Nephron progenitor cell (in vitro differentiated cells): ENCODE measurements around the gene MBD2.
A peak's percentile ranks its signal among the peaks of the same experiment; 100 is the strongest.

Source experiments
- DNase-seq: peaks from one replicate; pipeline ENCODE4 v3.0.0; 2021
- H3K27ac Mint-ChIP-seq: 2 replicates; pipeline ENCODE4 v1.8.0; 2021; ENCODE audit warnings: mild to moderate bottlenecking, moderate library complexity, mixed read lengths
- H3K27me3 Mint-ChIP-seq: 2 replicates; pipeline ENCODE4 v1.8.0; 2021; ENCODE audit warnings: mild to moderate bottlenecking, low read depth, mixed read lengths; ENCODE audit not compliant: poor library complexity
- H3K36me3 Mint-ChIP-seq: 2 replicates; pipeline ENCODE4 v1.8.0; 2021; ENCODE audit warnings: low read depth, mixed read lengths
- H3K4me1 Mint-ChIP-seq: 2 replicates; pipeline ENCODE4 v1.8.0; 2021; ENCODE audit warnings: mixed read lengths
- H3K4me3 Mint-ChIP-seq: 2 replicates; pipeline ENCODE4 v1.8.0; 2021; ENCODE audit warnings: mild to moderate bottlenecking, moderate library complexity, mixed read lengths
- H3K9me3 Mint-ChIP-seq: 2 replicates; pipeline ENCODE4 v1.8.0; 2021; ENCODE audit warnings: mild to moderate bottlenecking, moderate library complexity, mixed read lengths
- TF ChIP-seq, protein P1 (sequence below): fragments of 200-600 bp; sonication (generic); IDR thresholded peaks from 2 replicates; pipeline ENCODE4 v1.5.0; 2021; ENCODE audit warnings: antibody characterized with exemption

Gene MBD2

GRCh38 chr18:54240629-54241107, 16.2 kb upstream of the MBD2 start:
- TF ChIP-seq, protein P1, sequence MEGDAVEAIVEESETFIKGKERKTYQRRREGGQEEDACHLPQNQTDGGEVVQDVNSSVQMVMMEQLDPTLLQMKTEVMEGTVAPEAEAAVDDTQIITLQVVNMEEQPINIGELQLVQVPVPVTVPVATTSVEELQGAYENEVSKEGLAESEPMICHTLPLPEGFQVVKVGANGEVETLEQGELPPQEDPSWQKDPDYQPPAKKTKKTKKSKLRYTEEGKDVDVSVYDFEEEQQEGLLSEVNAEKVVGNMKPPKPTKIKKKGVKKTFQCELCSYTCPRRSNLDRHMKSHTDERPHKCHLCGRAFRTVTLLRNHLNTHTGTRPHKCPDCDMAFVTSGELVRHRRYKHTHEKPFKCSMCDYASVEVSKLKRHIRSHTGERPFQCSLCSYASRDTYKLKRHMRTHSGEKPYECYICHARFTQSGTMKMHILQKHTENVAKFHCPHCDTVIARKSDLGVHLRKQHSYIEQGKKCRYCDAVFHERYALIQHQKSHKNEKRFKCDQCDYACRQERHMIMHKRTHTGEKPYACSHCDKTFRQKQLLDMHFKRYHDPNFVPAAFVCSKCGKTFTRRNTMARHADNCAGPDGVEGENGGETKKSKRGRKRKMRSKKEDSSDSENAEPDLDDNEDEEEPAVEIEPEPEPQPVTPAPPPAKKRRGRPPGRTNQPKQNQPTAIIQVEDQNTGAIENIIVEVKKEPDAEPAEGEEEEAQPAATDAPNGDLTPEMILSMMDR, result no peak
- Mint-ChIP-seq H3K27me3 (peaks cover 5% of the 10 kb centered on the region), H3K27ac (no peak overlapping the region)

GRCh38 chr18:54239601-54240000, 15.1 kb upstream of the MBD2 start:
- no peak overlapping the region for H3K4me3 Mint-ChIP-seq

More at GRCh38 chr18:54240629-54241107, 16.2 kb upstream of the MBD2 start:
- Mint-ChIP-seq H3K36me3 (no peaks in the 10 kb centered on the region), H3K9me3 (peaks cover 12% of the 10 kb centered on the region), H3K4me1 (peaks cover 5% of the 10 kb centered on the region), H3K4me3 (no peak overlapping the region)
- no peak for DNase-seq

DNA sequence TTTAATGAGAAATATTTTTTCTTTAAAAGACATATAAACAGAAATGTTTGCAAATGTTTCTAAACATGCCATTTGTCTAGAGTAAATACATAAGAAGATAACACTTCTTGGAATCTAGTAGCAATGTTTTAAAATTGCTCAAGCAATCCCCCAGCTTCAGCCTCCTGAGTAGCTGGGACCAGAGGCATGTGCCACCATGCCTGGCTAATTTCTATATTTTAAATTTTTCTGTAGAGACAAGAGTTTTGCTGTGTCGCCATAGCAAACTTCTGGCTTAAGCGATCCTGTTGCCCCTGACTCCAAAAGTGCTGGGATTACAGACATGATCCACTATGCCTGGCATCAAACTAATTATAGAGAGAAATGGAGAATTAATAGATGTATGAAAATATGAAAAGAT, 14.6 kb upstream of the MBD2 start:
- peaks cover 5% of the 10 kb centered on the region for H3K27me3 Mint-ChIP-seq
- DNase-seq, result no peak
- TF ChIP-seq, protein P1, result no peak
- no peak overlapping the region for H3K4me3 Mint-ChIP-seq
- peaks cover 12% of the 10 kb centered on the region for H3K9me3 Mint-ChIP-seq
- no peaks in the 10 kb centered on the region for H3K36me3 Mint-ChIP-seq
- no peak overlapping the region for H3K27ac Mint-ChIP-seq
- H3K4me1 Mint-ChIP-seq, result peaks cover 5% of the 10 kb centered on the region

More at GRCh38 chr18:54239601-54240000, 15.1 kb upstream of the MBD2 start:
- H3K4me1 Mint-ChIP-seq, result peaks cover 5% of the 10 kb centered on the region
- H3K36me3 Mint-ChIP-seq, result no peaks in the 10 kb centered on the region
- no peak overlapping the region for H3K27ac Mint-ChIP-seq
- peaks cover 5% of the 10 kb centered on the region for H3K27me3 Mint-ChIP-seq
- TF ChIP-seq, protein P1, result no peak
- DNase-seq, result no peak
- H3K9me3 Mint-ChIP-seq, result peaks cover 12% of the 10 kb centered on the region

- H3K4me1 Mint-ChIP-seq, result peaks cover 5% of the 10 kb centered on the region
- TF ChIP-seq, protein P1, result no peak
- peaks cover 5% of the 10 kb centered on the region for H3K27me3 Mint-ChIP-seq
- no peaks in the 10 kb centered on the region for H3K36me3 Mint-ChIP-seq
- peaks cover 12% of the 10 kb centered on the region for H3K9me3 Mint-ChIP-seq
- no peak overlapping the region for H3K4me3 Mint-ChIP-seq
- DNase-seq, result no peak
- peak overlapping the region; percentile 13 for H3K27ac Mint-ChIP-seq
These were observed 13.9 kb upstream of the MBD2 start for GRCh38 chr18:54238173-54238936.

GRCh38 chr18:54235871-54236270, 11.4 kb upstream of the MBD2 start:
- no peak for DNase-seq
- Mint-ChIP-seq H3K36me3 (no peaks in the 10 kb centered on the region), H3K9me3 (peaks cover 12% of the 10 kb centered on the region), H3K4me3 (no peak overlapping the region), H3K27me3 (peaks cover 3% of the 10 kb centered on the region), H3K27ac (no peak overlapping the region), H3K4me1 (peaks cover 13% of the 10 kb centered on the region)
- TF ChIP-seq, protein P1, result no peak

- TF ChIP-seq, protein P1, result no peak
- Mint-ChIP-seq H3K27ac (no peak overlapping the region), H3K9me3 (peaks cover 12% of the 10 kb centered on the region), H3K36me3 (no peaks in the 10 kb centered on the region), H3K4me3 (no peak overlapping the region), H3K27me3 (no peaks in the 10 kb centered on the region), H3K4me1 (peaks cover 22% of the 10 kb centered on the region)
- no peak for DNase-seq
These were observed 9.3 kb upstream of the MBD2 start for GRCh38 chr18:54233747-54234146.
